ENCODE measurements around the gene BATF3. TPM values are rescaled to one million over a fixed set of nuclear protein-coding genes. Genes with fewer than 3 reads are reported as not detected.

BATF3 gene
- total RNA-seq, 1 experiment from 2014 or later, result 1.3 TPM

- Histone ChIP-seq H3K4me2 (no peak overlapping the region), H4K20me1 (ENCODE audit: insufficient read depth) (no peaks in the 10 kb centered on the region), H3K4me3 (no peak overlapping the region), H3K27me3 (ENCODE audit: insufficient read depth, low read depth) (peaks cover 23% of the 10 kb centered on the region), H3K79me2 (ENCODE audit: low read depth) (no peaks in the 10 kb centered on the region), H3K9me3 (ENCODE audit: insufficient read depth, low read depth) (no peaks in the 10 kb centered on the region), H3K36me3 (ENCODE audit: low read depth) (no peaks in the 10 kb centered on the region), H3K4me1 (replicated peaks; ENCODE audit: insufficient read depth) (no peaks in the 10 kb centered on the region), H3K27ac (no peak overlapping the region), H2AFZ (no peak overlapping the region), H3F3A (ENCODE audit: insufficient read depth, low read depth) (no peaks in the 10 kb centered on the region), H3K9me2 (ENCODE audit: insufficient read depth) (no peaks in the 10 kb centered on the region)
- intact Hi-C loops (cut with micrococcal nuclease; ENCODE audit: unreplicated experiment), result no loop called here
- ChIA-PET POLR2A (ENCODE audit: unreplicated experiment) (no interaction called here), CTCF (no interaction called here)
- TF ChIP-seq CTCF (conservative IDR thresholded peaks at IDR 0.05) (no peak), EZH2 (IDR thresholded peaks at IDR 0.05; ENCODE audit: low read depth) (no peak)
- DNase-seq, result no peak
- no TSS peak for BruUV-seq (replicated peaks)
Observed at GRCh38 chr1:212683357-212683722, 16.3 kb downstream of the BATF3 start.

- intact Hi-C loops (cut with micrococcal nuclease; ENCODE audit: unreplicated experiment), result no loop called here
- no peaks in the 10 kb centered on the region for H3K36me3 ChIP-seq (ENCODE audit: low read depth)
- TF ChIP-seq EZH2 (IDR thresholded peaks at IDR 0.05; ENCODE audit: low read depth), result no peak
- no peak for TF ChIP-seq CTCF (conservative IDR thresholded peaks at IDR 0.05)
- H3K4me1 ChIP-seq (replicated peaks; ENCODE audit: insufficient read depth), result no peaks in the 10 kb centered on the region
- H2AFZ ChIP-seq, result no peak overlapping the region
- CTCF ChIA-PET, result no interaction called here
- POLR2A ChIA-PET (ENCODE audit: unreplicated experiment), result interaction anchor here (0.5 kb wide), 1 partner anchor 26 kb away, joined by 6 read pairs; no protein-coding TSS in a partner anchor
- no TSS peak for BruUV-seq (replicated peaks)
- DNase-seq, result no peak
- no peak overlapping the region for H3K27ac ChIP-seq
- H3K27me3 ChIP-seq (ENCODE audit: insufficient read depth, low read depth), result peaks cover 13% of the 10 kb centered on the region
- no peaks in the 10 kb centered on the region for H3K9me2 ChIP-seq (ENCODE audit: insufficient read depth)
- H4K20me1 ChIP-seq (ENCODE audit: insufficient read depth), result no peaks in the 10 kb centered on the region
- no peak overlapping the region for H3K4me2 ChIP-seq
- no peaks in the 10 kb centered on the region for H3K9me3 ChIP-seq (ENCODE audit: insufficient read depth, low read depth)
- H3K4me3 ChIP-seq, result no peak overlapping the region
- no peaks in the 10 kb centered on the region for H3K79me2 ChIP-seq (ENCODE audit: low read depth)
- H3F3A ChIP-seq (ENCODE audit: insufficient read depth, low read depth), result no peaks in the 10 kb centered on the region
Observed at GRCh38 chr1:212680680-212681389, 18.8 kb downstream of the BATF3 start.

GRCh38 chr1:212678456-212679410 lies 20.9 kb downstream of the BATF3 start:
- H3K79me2 ChIP-seq (ENCODE audit: low read depth), result no peaks in the 10 kb centered on the region
- CTCF ChIA-PET, result interaction anchor here (1.5 kb wide), 1 partner anchor 223 kb away, joined by 4 read pairs; no protein-coding TSS in a partner anchor
- H3K27me3 ChIP-seq (ENCODE audit: insufficient read depth, low read depth), result peaks cover 3% of the 10 kb centered on the region
- TF ChIP-seq EZH2 (IDR thresholded peaks at IDR 0.05; ENCODE audit: low read depth) (no peak), CTCF (conservative IDR thresholded peaks at IDR 0.05) (no peak)
- no peak overlapping the region for H3K4me3 ChIP-seq
- no peaks in the 10 kb centered on the region for H3K9me2 ChIP-seq (ENCODE audit: insufficient read depth)
- no peak overlapping the region for H3K27ac ChIP-seq
- H3K9me3 ChIP-seq (ENCODE audit: insufficient read depth, low read depth), result no peaks in the 10 kb centered on the region
- no TSS peak for BruUV-seq (replicated peaks)
- H2AFZ ChIP-seq, result no peak overlapping the region
- no peak for DNase-seq
- POLR2A ChIA-PET (ENCODE audit: unreplicated experiment), result interaction anchor here (0.7 kb wide), 1 partner anchor 83 kb away, joined by 3 read pairs; no protein-coding TSS in a partner anchor
- H3F3A ChIP-seq (ENCODE audit: insufficient read depth, low read depth), result no peaks in the 10 kb centered on the region
- intact Hi-C loops (cut with micrococcal nuclease; ENCODE audit: unreplicated experiment), result no loop called here
- H4K20me1 ChIP-seq (ENCODE audit: insufficient read depth), result no peaks in the 10 kb centered on the region
- no peaks in the 10 kb centered on the region for H3K36me3 ChIP-seq (ENCODE audit: low read depth)
- no peak overlapping the region for H3K4me2 ChIP-seq
- no peaks in the 10 kb centered on the region for H3K4me1 ChIP-seq (replicated peaks; ENCODE audit: insufficient read depth)
